Fibroblast of mammary gland (primary cell): ENCODE data around the gene ATAD1.
A peak's percentile ranks its signal among the peaks of the same experiment; 100 is the strongest.

ENCODE experiments used
- DNase-seq: peaks from one replicate; pipeline ENCODE4 v3.0.0-alpha.2; 2010; ENCODE audit warnings: low read depth
- H3K4me3 ChIP-seq: 2 replicates; pipeline ENCODE4 v1.5.1; 2011; ENCODE audit warnings: low read depth, mild to moderate bottlenecking, low read length, moderate library complexity; ENCODE audit not compliant: control insufficient read depth
- TF ChIP-seq, protein P1 (sequence below): conservative IDR thresholded peaks from 2 replicates; pipeline ENCODE4 v1.5.1; 2011; ENCODE audit warnings: low read depth, low read length, inconsistent platforms; ENCODE audit not compliant: control insufficient read depth, insufficient read depth

Gene ATAD1

DNA sequence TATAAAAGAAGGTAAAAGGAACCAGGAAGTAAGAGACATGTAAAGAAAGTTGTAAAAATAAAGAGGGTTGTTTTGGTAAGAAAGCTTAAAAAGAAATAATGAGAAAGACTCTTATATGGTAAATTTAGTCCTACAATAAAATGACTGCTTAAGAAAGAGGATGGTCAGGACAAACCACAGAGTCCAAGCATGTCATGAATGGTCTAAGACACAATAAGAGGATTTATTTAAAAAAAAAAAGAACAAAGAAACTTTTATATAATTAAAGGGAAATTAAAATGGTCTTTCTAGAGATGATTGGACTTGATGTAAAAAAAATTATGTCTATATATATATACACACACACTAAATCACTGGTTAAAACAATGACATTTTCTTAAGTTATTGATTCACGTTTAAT, 18.2 kb downstream of the ATAD1 start:
- no peak for DNase-seq

GRCh38 chr10:87798082-87798481, 19.9 kb downstream of the ATAD1 start:
- no peak for DNase-seq
- no peak overlapping the region for H3K4me3 ChIP-seq
- TF ChIP-seq, protein P1, sequence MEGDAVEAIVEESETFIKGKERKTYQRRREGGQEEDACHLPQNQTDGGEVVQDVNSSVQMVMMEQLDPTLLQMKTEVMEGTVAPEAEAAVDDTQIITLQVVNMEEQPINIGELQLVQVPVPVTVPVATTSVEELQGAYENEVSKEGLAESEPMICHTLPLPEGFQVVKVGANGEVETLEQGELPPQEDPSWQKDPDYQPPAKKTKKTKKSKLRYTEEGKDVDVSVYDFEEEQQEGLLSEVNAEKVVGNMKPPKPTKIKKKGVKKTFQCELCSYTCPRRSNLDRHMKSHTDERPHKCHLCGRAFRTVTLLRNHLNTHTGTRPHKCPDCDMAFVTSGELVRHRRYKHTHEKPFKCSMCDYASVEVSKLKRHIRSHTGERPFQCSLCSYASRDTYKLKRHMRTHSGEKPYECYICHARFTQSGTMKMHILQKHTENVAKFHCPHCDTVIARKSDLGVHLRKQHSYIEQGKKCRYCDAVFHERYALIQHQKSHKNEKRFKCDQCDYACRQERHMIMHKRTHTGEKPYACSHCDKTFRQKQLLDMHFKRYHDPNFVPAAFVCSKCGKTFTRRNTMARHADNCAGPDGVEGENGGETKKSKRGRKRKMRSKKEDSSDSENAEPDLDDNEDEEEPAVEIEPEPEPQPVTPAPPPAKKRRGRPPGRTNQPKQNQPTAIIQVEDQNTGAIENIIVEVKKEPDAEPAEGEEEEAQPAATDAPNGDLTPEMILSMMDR = no peak

More for the DNA sequence above, 18.2 kb downstream of the ATAD1 start:
- TF ChIP-seq, protein P1 = no peak
- H3K4me3 ChIP-seq = no peak overlapping the region

GRCh38 chr10:87794285-87794684, 23.7 kb downstream of the ATAD1 start:
- DNase-seq = peak; percentile 44
- H3K4me3 ChIP-seq = no peak overlapping the region
- TF ChIP-seq, protein P1 = no peak

DNA sequence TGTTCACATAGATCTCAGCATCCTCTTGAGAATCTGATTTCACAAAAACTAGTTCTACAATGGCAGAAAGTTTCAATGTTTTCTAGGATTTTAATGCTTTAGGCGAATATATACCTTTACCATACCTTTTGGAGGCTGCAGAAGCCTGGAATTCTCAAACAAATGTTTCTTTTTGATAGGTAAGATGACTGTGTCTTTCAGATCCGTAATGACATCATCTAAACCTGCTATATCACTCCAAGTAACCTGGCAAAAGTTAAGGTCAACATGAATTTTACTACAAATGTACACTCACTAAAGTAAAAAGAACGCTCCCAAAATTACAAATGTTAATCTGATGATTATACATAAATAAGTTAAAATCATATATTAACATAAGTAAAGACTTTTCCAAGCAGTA, 27.8 kb downstream of the ATAD1 start:
- H3K4me3 ChIP-seq = no peak overlapping the region
- TF ChIP-seq, protein P1 = no peak
- no peak for DNase-seq

DNA sequence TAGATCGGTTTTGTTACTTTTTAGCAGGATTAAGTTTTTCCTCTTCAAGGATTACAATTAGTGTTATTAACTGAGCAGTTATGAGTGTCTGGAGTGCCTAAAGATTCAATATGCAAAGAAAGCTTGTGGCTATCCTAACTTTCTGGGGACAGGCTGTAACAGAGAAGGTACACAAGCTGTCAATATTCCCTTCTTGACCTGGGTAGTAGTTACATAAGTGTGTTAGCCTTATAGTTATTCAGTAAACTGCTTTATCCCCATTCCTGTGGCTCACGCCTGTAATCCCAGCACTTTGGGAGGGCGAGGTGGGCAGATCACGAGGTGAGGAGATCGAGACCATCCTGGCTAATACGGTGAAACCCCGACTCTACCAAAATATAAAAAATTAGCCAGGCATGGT, 31.6 kb downstream of the ATAD1 start:
- no peak for DNase-seq
- no peak overlapping the region for H3K4me3 ChIP-seq
- TF ChIP-seq, protein P1 = no peak

GRCh38 chr10:87782721-87783120, 35.3 kb downstream of the ATAD1 start:
- DNase-seq = no peak
- TF ChIP-seq, protein P1 = no peak
- no peak overlapping the region for H3K4me3 ChIP-seq

DNA sequence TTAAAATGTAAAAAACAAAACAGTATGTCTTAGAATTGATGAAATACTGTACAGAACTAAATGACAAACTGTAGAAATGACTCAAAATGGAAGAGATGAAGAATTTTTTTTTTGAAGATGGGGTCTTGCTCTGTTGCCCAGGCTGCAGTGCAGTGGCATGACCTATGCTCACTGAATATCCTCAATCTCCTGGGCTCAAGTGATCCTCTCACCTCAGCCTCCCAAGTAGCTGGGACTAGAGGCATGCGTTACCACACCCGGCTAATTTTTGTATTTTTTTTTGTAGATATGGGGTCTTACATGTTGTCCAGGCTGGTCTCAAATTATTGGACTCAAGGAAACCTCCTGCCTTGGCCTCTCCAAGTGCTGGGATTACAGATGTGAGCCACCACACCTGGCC, 36.5 kb downstream of the ATAD1 start:
- no peak overlapping the region for H3K4me3 ChIP-seq
- TF ChIP-seq, protein P1 = no peak
- no peak for DNase-seq
